HG02610 (cell line): Measurements from ENCODE around the gene CTDSP1.

Experiments used
- ATAC-seq: cut with Tn5 transposase; IDR thresholded peaks from one replicate; pipeline ENCODE4 v1.9.1; 2021; ENCODE audit warnings: mild to moderate bottlenecking, moderate library complexity; ENCODE audit not compliant: unreplicated experiment

CTDSP1 gene

GRCh38 chr2:218382785-218383184, 16.9 kb upstream of the CTDSP1 start:
- no peak for ATAC-seq

GRCh38 chr2:218383892-218384519, 15.7 kb upstream of the CTDSP1 start:
- ATAC-seq, result no peak

- no peak for ATAC-seq
Measured at GRCh38 chr2:218384975-218385374, 14.7 kb upstream of the CTDSP1 start.

GRCh38 chr2:218386505-218387368, 12.9 kb upstream of the CTDSP1 start:
- ATAC-seq, result no peak

GRCh38 chr2:218387369-218388194, 12.1 kb upstream of the CTDSP1 start:
- no peak for ATAC-seq

GRCh38 chr2:218389333-218390150, 10.1 kb upstream of the CTDSP1 start:
- ATAC-seq, result no peak

GRCh38 chr2:218391202-218391601, 8.5 kb upstream of the CTDSP1 start:
- no peak for ATAC-seq

GRCh38 chr2:218392459-218392858, 7.2 kb upstream of the CTDSP1 start:
- no peak for ATAC-seq

- ATAC-seq, result no peak
Measured at GRCh38 chr2:218392891-218393462, 6.7 kb upstream of the CTDSP1 start.

- no peak for ATAC-seq
Measured at GRCh38 chr2:218393750-218394290, 5.8 kb upstream of the CTDSP1 start.

GRCh38 chr2:218394298-218395089, 5.2 kb upstream of the CTDSP1 start:
- no peak for ATAC-seq

- no peak for ATAC-seq
Measured at GRCh38 chr2:218395090-218395444, 4.6 kb upstream of the CTDSP1 start.

GRCh38 chr2:218395456-218395825, 4.2 kb upstream of the CTDSP1 start:
- ATAC-seq, result no peak

GRCh38 chr2:218395826-218396687, 3.6 kb upstream of the CTDSP1 start:
- peak; percentile 50 for ATAC-seq

GRCh38 chr2:218396688-218397462, 2.8 kb upstream of the CTDSP1 start:
- ATAC-seq, result no peak

- no peak for ATAC-seq
Measured at GRCh38 chr2:218397463-218397819, 2.2 kb upstream of the CTDSP1 start.

GRCh38 chr2:218397820-218398436, 1.7 kb upstream of the CTDSP1 start:
- no peak for ATAC-seq
